ENCODE data around the gene NEK11. TPM values are rescaled to one million over a fixed set of nuclear protein-coding genes. Genes with fewer than 3 reads are reported as not detected.

Gene NEK11
- total RNA-seq, result 1.2 and 1.7 TPM in 2 replicates

- intact Hi-C loops (cut with micrococcal nuclease), result loop anchor here (1.0 to 2.0 kb wide), 6 partner anchors 133 to 1390 kb away; partner anchors contain the start of genes CPNE4, DNAJC13, MRPL3 and NUDT16
Observed at GRCh38 chr3:131026321-131027151, at the start of gene NEK11, which contains the start of gene ASTE1. TSS of gene NEK11 (plus strand) at chr3:131026877. CDS start at chr3:131029709, 2,832 bp downstream. TSS of gene ASTE1 (minus strand) at chr3:131026825. CDS start at chr3:131025306, 1,519 bp downstream.

- intact Hi-C loops (cut with micrococcal nuclease), result no loop called here
Observed at GRCh38 chr3:130979117-130979516, 47.6 kb upstream of the NEK11 start.

GRCh38 chr3:130981469-130981868 is 45.2 kb upstream of the NEK11 start:
- intact Hi-C loops (cut with micrococcal nuclease), result no loop called here

GRCh38 chr3:130990282-130990681 is 36.4 kb upstream of the NEK11 start:
- intact Hi-C loops (cut with micrococcal nuclease), result no loop called here

GRCh38 chr3:130991126-130991525 is 35.6 kb upstream of the NEK11 start:
- intact Hi-C loops (cut with micrococcal nuclease), result no loop called here

GRCh38 chr3:130992344-130992743 is 34.3 kb upstream of the NEK11 start:
- intact Hi-C loops (cut with micrococcal nuclease), result no loop called here

- intact Hi-C loops (cut with micrococcal nuclease), result no loop called here
Observed at GRCh38 chr3:130997289-130997688, 29.4 kb upstream of the NEK11 start.

GRCh38 chr3:131001071-131001470 is 25.6 kb upstream of the NEK11 start:
- intact Hi-C loops (cut with micrococcal nuclease), result no loop called here

GRCh38 chr3:131004603-131005002 is 22.1 kb upstream of the NEK11 start:
- intact Hi-C loops (cut with micrococcal nuclease), result no loop called here

- intact Hi-C loops (cut with micrococcal nuclease), result no loop called here
Observed at GRCh38 chr3:131007256-131007655, 19.4 kb upstream of the NEK11 start.

- intact Hi-C loops (cut with micrococcal nuclease), result no loop called here
Observed at GRCh38 chr3:131007782-131008181, 18.9 kb upstream of the NEK11 start.

- intact Hi-C loops (cut with micrococcal nuclease), result no loop called here
Observed at GRCh38 chr3:131008326-131008725, 18.4 kb upstream of the NEK11 start.

GRCh38 chr3:131009698-131010097 is 17.0 kb upstream of the NEK11 start:
- intact Hi-C loops (cut with micrococcal nuclease), result no loop called here

- intact Hi-C loops (cut with micrococcal nuclease), result no loop called here
Observed at GRCh38 chr3:131018970-131019369, 7.7 kb upstream of the NEK11 start.

GRCh38 chr3:131020122-131020693 is 6.5 kb upstream of the NEK11 start:
- intact Hi-C loops (cut with micrococcal nuclease), result no loop called here

GRCh38 chr3:131025539-131025938 is 1.1 kb upstream of the NEK11 start:
- intact Hi-C loops (cut with micrococcal nuclease), result no loop called here

GRCh38 chr3:131028844-131029243 is 2.2 kb downstream of the NEK11 start:
- intact Hi-C loops (cut with micrococcal nuclease), result no loop called here

GRCh38 chr3:131031660-131032059 is 5.0 kb downstream of the NEK11 start:
- intact Hi-C loops (cut with micrococcal nuclease), result loop anchor here (5.0 kb wide), 1 partner anchor 1151 kb away; no protein-coding TSS in a partner anchor

GRCh38 chr3:131033480-131034080 is 6.9 kb downstream of the NEK11 start:
- intact Hi-C loops (cut with micrococcal nuclease), result loop anchor here (1.0 to 5.0 kb wide), 2 partner anchors 456 to 1149 kb away; no protein-coding TSS in a partner anchor

GRCh38 chr3:131036200-131036816 is 9.6 kb downstream of the NEK11 start:
- intact Hi-C loops (cut with micrococcal nuclease), result no loop called here

GRCh38 chr3:131036986-131037385 is 10.3 kb downstream of the NEK11 start:
- intact Hi-C loops (cut with micrococcal nuclease), result no loop called here

GRCh38 chr3:131038326-131038725 is 11.6 kb downstream of the NEK11 start:
- intact Hi-C loops (cut with micrococcal nuclease), result no loop called here

Measured in T-helper 2 cell treated with Interferon-gamma antibody and Interleukin-4, amounts not matched to agents 100 ng/mL and 5 ng/mL, for 36 hours (primary cell).